Glutamatergic neuron (in vitro differentiated cells): ENCODE results near the gene OR56A4. TPM values are rescaled to one million over a fixed set of nuclear protein-coding genes. Genes with fewer than 3 reads are reported as not detected.
A peak's percentile ranks its signal among the peaks of the same experiment; 100 is the strongest.
"Not testable (repeated sequence)": the region's sequence is repeated elsewhere in the genome, so short reads cannot be mapped to it uniquely, and the experiment has no call there.

Experiments
- DNase-seq: peaks from one replicate; pipeline ENCODE4 v3.0.0; 2022
- H3K27ac Mint-ChIP-seq: one replicate; pipeline ENCODE4 v1.8.0; 2020; ENCODE audit warnings: mild to moderate bottlenecking, mixed read lengths, inconsistent platforms; ENCODE audit not compliant: unreplicated experiment
- H3K27me3 Mint-ChIP-seq: one replicate; pipeline ENCODE4 v1.8.0; 2020; ENCODE audit warnings: mild to moderate bottlenecking, moderate library complexity, mixed read lengths, inconsistent platforms; ENCODE audit not compliant: unreplicated experiment
- H3K36me3 Mint-ChIP-seq: one replicate; pipeline ENCODE4 v1.8.0; 2020; ENCODE audit warnings: mild to moderate bottlenecking, mixed read lengths, inconsistent platforms; ENCODE audit not compliant: unreplicated experiment
- H3K4me1 Mint-ChIP-seq: one replicate; pipeline ENCODE4 v1.8.0; 2020; ENCODE audit warnings: mild to moderate bottlenecking, low read depth, mixed read lengths, inconsistent platforms; ENCODE audit not compliant: unreplicated experiment
- H3K4me3 Mint-ChIP-seq: one replicate; pipeline ENCODE4 v1.8.0; 2020; ENCODE audit warnings: mild to moderate bottlenecking, mixed read lengths, inconsistent platforms; ENCODE audit not compliant: unreplicated experiment
- H3K9me3 Mint-ChIP-seq: one replicate; pipeline ENCODE4 v1.8.0; 2020; ENCODE audit warnings: mild to moderate bottlenecking, moderate library complexity, mixed read lengths, inconsistent platforms; ENCODE audit not compliant: unreplicated experiment
- CTCF ChIP-seq: fragments of 200-600 bp; sonication (generic); IDR thresholded peaks from one replicate; pipeline ENCODE4 v1.5.0; 2021; ENCODE audit not compliant: partially characterized antibody, unreplicated experiment
- total RNA-seq: library from RNA; stranded (reverse); fragmentation: NEBNext Ultra II Directional; extraction: Animal tissue kit (Norgen Biotek cat#: 25700); gene quantifications from one replicate; pipeline ENCODE4 v1.2.1, GENCODE V29; 2021; ENCODE audit not compliant: unreplicated experiment

OR56A4 gene
- total RNA-seq, 1 donor from 2014 or later: 0.34 TPM

- Mint-ChIP-seq H3K27me3 (no peaks in the 10 kb centered on the region), H3K36me3 (no peaks in the 10 kb centered on the region), H3K4me3 (no peak overlapping the region), H3K9me3 (no peaks in the 10 kb centered on the region), H3K4me1 (no peaks in the 10 kb centered on the region), H3K27ac (no peak overlapping the region)
- DNase-seq: no peak
- no peak for TF ChIP-seq CTCF
Observed at GRCh38 chr11:5967708-5968107, 39.0 kb downstream of the OR56A4 start.

GRCh38 chr11:5966958-5967357, 39.8 kb downstream of the OR56A4 start:
- DNase-seq: no peak
- H3K27me3 Mint-ChIP-seq: no peaks in the 10 kb centered on the region
- H3K4me1 Mint-ChIP-seq: no peaks in the 10 kb centered on the region
- H3K4me3 Mint-ChIP-seq: no peak overlapping the region
- no peak overlapping the region for H3K27ac Mint-ChIP-seq
- TF ChIP-seq CTCF: no peak
- no peaks in the 10 kb centered on the region for H3K36me3 Mint-ChIP-seq
- peaks cover under 1% of the 10 kb centered on the region for H3K9me3 Mint-ChIP-seq

GRCh38 chr11:5960704-5961320, 45.9 kb downstream of the OR56A4 start:
- H3K4me1 Mint-ChIP-seq, H3K27me3 Mint-ChIP-seq, H3K27ac Mint-ChIP-seq, H3K36me3 Mint-ChIP-seq, H3K9me3 Mint-ChIP-seq, H3K4me3 Mint-ChIP-seq: not testable (repeated sequence)
- DNase-seq: peak; percentile 25

GRCh38 chr11:5955586-5955985, 51.2 kb downstream of the OR56A4 start:
- DNase-seq: no peak
- no peak for TF ChIP-seq CTCF
- no peak overlapping the region for H3K4me3 Mint-ChIP-seq
- H3K4me1 Mint-ChIP-seq: no peaks in the 10 kb centered on the region
- no peaks in the 10 kb centered on the region for H3K27me3 Mint-ChIP-seq
- H3K36me3 Mint-ChIP-seq: no peaks in the 10 kb centered on the region
- H3K9me3 Mint-ChIP-seq: no peaks in the 10 kb centered on the region
- H3K27ac Mint-ChIP-seq: no peak overlapping the region

Other genes with a start within 250 kb of the OR56A4 start
- not detected for gene OR52N5, start 223.6 kb downstream of the OR56A4 start, total RNA-seq
- not detected for gene OR52N1, start 215.7 kb downstream of the OR56A4 start, total RNA-seq
- not detected for gene OR52N2, start 198.0 kb downstream of the OR56A4 start, total RNA-seq
- not detected for gene OR52E6, start 165.0 kb downstream of the OR56A4 start, total RNA-seq
- gene OR52E8, start 149.3 kb downstream of the OR56A4 start, total RNA-seq: not detected
- gene OR52E4, start 126.3 kb downstream of the OR56A4 start, total RNA-seq: not detected
- gene OR52E5, start 113.7 kb downstream of the OR56A4 start, total RNA-seq: not detected
- not detected for gene OR56A3, start 64.7 kb downstream of the OR56A4 start, total RNA-seq
- not detected for gene OR56A5, start 38.5 kb downstream of the OR56A4 start, total RNA-seq
- not detected for gene OR52L1, start 20.0 kb downstream of the OR56A4 start, total RNA-seq
- 0.15 TPM for gene OR56A1, start 23.8 kb upstream of the OR56A4 start, total RNA-seq
- gene OR56B4, start 100.7 kb upstream of the OR56A4 start, total RNA-seq: not detected
- not detected for gene OR52B2, start 163.4 kb upstream of the OR56A4 start, total RNA-seq
- not detected for gene OR52W1, start 192.3 kb upstream of the OR56A4 start, total RNA-seq
- gene C11orf42, start 198.6 kb upstream of the OR56A4 start, total RNA-seq: not detected
- gene FHIP1B, start 227.7 kb upstream of the OR56A4 start, total RNA-seq: 25.3 TPM
- gene CNGA4, start 232.1 kb upstream of the OR56A4 start, total RNA-seq: not detected